ENCODE measurements around the gene SYT2. TPM values are rescaled to one million over a fixed set of nuclear protein-coding genes. Genes with fewer than 3 reads are reported as not detected.
A peak's percentile ranks its signal among the peaks of the same experiment; 100 is the strongest.

The SYT2 gene
- total and polyA plus RNA-seq, 2 of the 13 experiments (the other 11 are each of a cell fraction or from before 2014, with no cell fraction given) = not detected

DNA sequence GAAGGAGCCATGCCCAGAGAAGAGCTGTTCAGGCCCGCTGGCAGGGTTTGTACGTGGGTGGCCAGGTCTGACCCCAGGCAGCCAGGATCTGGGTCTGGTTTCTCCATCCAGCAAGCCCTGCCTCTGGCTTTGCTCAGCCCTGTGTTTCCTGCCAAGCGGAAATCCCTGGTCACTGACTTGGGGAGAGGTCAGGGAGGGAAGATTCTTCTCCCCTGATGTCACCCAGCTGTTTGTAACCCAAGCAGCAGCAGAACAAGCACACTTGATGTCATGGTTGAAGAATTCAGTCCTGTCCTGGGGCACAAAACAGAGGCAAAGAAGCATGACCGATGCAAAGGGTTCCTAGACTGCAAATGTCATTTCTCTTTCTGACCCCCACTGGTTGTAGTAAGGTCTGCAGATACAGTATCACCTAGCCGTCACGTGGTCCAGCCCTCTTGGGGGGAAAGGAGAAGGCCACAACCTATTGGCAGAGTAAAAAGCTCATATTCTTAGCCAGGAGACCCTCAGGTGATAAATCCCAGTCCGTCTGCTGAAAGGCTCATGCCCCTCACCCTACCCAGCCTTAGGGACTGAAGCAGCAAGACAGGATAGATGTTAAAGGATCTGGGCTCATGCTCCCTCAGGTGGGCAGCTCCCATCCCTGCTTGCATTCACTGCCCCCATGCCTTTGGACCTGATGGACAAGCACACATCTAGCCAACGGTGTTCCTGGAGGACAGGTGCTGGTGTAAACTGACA, 120.9 kb downstream of the SYT2 start (continued):
- TF ChIP-seq ZNF468 (CRISPR knock-in tag; IDR thresholded peaks at IDR 0.05) = no peak
- no peak for TF ChIP-seq LCORL (IDR thresholded peaks at IDR 0.05)
- 0 out of 2 replicates have a peak, but pooled peaks have one; percentile 29 for TF ChIP-seq LCORL (CRISPR knock-in tag; IDR thresholded peaks at IDR 0.05)
- no peak for TF ChIP-seq NFYB (CRISPR knock-in tag; IDR thresholded peaks at IDR 0.05)
- TF ChIP-seq ZNF124 (CRISPR knock-in tag; IDR thresholded peaks at IDR 0.05) = no peak
- no peak for TF ChIP-seq MAFF (IDR thresholded peaks at IDR 0.05; ENCODE audit: low read depth, low read length)
- TF ChIP-seq ZNF567 (CRISPR knock-in tag; IDR thresholded peaks at IDR 0.05; ENCODE audit: borderline replicate concordance) = no peak
- TF ChIP-seq, protein P1, sequence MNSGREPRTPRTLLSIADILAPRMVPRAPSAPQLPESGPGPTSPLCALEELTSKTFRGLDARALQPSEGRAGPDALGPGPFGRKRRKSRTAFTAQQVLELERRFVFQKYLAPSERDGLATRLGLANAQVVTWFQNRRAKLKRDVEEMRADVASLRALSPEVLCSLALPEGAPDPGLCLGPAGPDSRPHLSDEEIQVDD (CRISPR knock-in tag; IDR thresholded peaks at IDR 0.05; ENCODE audit: borderline replicate concordance) = no peak
- TF ChIP-seq PITX1 (CRISPR knock-in tag; IDR thresholded peaks at IDR 0.05) = no peak
- TF ChIP-seq SIX1 (CRISPR knock-in tag; IDR thresholded peaks at IDR 0.05; ENCODE audit: borderline replicate concordance) = no peak
- TF ChIP-seq ZNF382 (CRISPR knock-in tag; IDR thresholded peaks at IDR 0.05; ENCODE audit: borderline replicate concordance) = no peak
- no peak for TF ChIP-seq ZNF432 (CRISPR knock-in tag; IDR thresholded peaks at IDR 0.05; ENCODE audit: borderline replicate concordance)
- no peak for TF ChIP-seq HNRNPK (IDR thresholded peaks at IDR 0.05; ENCODE audit: low read depth, low read length, poor library complexity, severe bottlenecking)
- TF ChIP-seq DPF2 (CRISPR knock-in tag; IDR thresholded peaks at IDR 0.05; ENCODE audit: borderline replicate concordance, low read depth) = 0 out of 2 replicates have a peak, but pooled peaks have one; percentile 19
- TF ChIP-seq MIER3 (CRISPR knock-in tag; IDR thresholded peaks at IDR 0.05; ENCODE audit: borderline replicate concordance) = no peak
- TF ChIP-seq, protein P2, sequence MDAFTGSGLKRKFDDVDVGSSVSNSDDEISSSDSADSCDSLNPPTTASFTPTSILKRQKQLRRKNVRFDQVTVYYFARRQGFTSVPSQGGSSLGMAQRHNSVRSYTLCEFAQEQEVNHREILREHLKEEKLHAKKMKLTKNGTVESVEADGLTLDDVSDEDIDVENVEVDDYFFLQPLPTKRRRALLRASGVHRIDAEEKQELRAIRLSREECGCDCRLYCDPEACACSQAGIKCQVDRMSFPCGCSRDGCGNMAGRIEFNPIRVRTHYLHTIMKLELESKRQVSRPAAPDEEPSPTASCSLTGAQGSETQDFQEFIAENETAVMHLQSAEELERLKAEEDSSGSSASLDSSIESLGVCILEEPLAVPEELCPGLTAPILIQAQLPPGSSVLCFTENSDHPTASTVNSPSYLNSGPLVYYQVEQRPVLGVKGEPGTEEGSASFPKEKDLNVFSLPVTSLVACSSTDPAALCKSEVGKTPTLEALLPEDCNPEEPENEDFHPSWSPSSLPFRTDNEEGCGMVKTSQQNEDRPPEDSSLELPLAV (CRISPR knock-in tag; conservative IDR thresholded peaks at IDR 0.05; ENCODE audit: low read depth) = no peak
- TF ChIP-seq ZNF644 (CRISPR knock-in tag; IDR thresholded peaks at IDR 0.05; ENCODE audit: low read depth) = no peak
- no peak for TF ChIP-seq ZNF83 (CRISPR knock-in tag; IDR thresholded peaks at IDR 0.05; ENCODE audit: borderline replicate concordance)
- TF ChIP-seq, protein P3, sequence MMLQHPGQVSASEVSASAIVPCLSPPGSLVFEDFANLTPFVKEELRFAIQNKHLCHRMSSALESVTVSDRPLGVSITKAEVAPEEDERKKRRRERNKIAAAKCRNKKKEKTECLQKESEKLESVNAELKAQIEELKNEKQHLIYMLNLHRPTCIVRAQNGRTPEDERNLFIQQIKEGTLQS (CRISPR knock-in tag; IDR thresholded peaks at IDR 0.05) = peak; percentile 88
- TF ChIP-seq, protein P4, sequence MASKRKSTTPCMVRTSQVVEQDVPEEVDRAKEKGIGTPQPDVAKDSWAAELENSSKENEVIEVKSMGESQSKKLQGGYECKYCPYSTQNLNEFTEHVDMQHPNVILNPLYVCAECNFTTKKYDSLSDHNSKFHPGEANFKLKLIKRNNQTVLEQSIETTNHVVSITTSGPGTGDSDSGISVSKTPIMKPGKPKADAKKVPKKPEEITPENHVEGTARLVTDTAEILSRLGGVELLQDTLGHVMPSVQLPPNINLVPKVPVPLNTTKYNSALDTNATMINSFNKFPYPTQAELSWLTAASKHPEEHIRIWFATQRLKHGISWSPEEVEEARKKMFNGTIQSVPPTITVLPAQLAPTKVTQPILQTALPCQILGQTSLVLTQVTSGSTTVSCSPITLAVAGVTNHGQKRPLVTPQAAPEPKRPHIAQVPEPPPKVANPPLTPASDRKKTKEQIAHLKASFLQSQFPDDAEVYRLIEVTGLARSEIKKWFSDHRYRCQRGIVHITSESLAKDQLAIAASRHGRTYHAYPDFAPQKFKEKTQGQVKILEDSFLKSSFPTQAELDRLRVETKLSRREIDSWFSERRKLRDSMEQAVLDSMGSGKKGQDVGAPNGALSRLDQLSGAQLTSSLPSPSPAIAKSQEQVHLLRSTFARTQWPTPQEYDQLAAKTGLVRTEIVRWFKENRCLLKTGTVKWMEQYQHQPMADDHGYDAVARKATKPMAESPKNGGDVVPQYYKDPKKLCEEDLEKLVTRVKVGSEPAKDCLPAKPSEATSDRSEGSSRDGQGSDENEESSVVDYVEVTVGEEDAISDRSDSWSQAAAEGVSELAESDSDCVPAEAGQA (IDR thresholded peaks at IDR 0.05; ENCODE audit: low read depth) = no peak
- TF ChIP-seq, protein P4 (CRISPR knock-in tag; IDR thresholded peaks at IDR 0.05; ENCODE audit: borderline replicate concordance) = no peak
